Measurements from ENCODE around the gene EPHA3.

EPHA3 gene

GRCh38 chr3:89107461-89108290 lies at the start of gene EPHA3:
Gene EPHA3, plus strand, starts transcription at chr3:89107621. Its CDS starts 128 bp downstream, at chr3:89107749.
- H3K27ac ChIP-seq (ENCODE audit: low read depth, low read length), result peak within 1 kb of the TSS; percentile 36
- H3K9ac ChIP-seq (ENCODE audit: low read length), result peak within 1 kb of the TSS; percentile 24
- peak within 1 kb of the TSS; percentile 85 for H3K4me3 ChIP-seq (ENCODE audit: low read length)
- no peaks in the 10 kb centered on the region for H3K36me3 ChIP-seq (ENCODE audit: control insufficient read depth, insufficient read depth, low read length)
- H3K4me1 ChIP-seq (ENCODE audit: control insufficient read depth, insufficient read depth, low read length), result peaks cover 4% of the 10 kb centered on the region
- H3K27me3 ChIP-seq (ENCODE audit: control insufficient read depth, insufficient read depth, low read length), result no peaks in the 10 kb centered on the region

DNA sequence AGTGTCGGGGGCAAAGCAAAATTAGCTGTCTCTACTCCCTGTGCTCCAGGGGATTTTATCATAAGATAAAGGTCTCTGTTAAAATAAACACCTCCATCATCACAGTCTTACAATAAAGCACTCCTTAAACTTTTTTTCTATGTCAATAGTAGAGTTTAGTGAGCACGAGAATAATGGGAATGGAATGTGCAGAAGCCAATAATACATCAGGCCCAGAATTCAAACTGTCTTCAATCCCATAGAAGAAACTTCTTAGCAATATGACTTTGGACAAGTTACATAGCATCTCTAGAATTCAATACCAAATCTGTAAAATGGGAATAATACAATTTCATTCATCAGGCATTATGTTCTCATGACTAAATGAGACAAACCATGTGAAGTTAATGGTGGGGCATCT lies 49.0 kb upstream of the EPHA3 start:
- H3K27me3 ChIP-seq (ENCODE audit: control insufficient read depth, insufficient read depth, low read length), result no peaks in the 10 kb centered on the region
- no peaks in the 10 kb centered on the region for H3K4me1 ChIP-seq (ENCODE audit: control insufficient read depth, insufficient read depth, low read length)
- no peaks in the 10 kb centered on the region for H3K36me3 ChIP-seq (ENCODE audit: control insufficient read depth, insufficient read depth, low read length)
- no peak overlapping the region for H3K4me3 ChIP-seq (ENCODE audit: low read length)
- H3K9ac ChIP-seq (ENCODE audit: low read length), result no peak overlapping the region
- H3K27ac ChIP-seq (ENCODE audit: low read depth, low read length), result no peak overlapping the region

DNA sequence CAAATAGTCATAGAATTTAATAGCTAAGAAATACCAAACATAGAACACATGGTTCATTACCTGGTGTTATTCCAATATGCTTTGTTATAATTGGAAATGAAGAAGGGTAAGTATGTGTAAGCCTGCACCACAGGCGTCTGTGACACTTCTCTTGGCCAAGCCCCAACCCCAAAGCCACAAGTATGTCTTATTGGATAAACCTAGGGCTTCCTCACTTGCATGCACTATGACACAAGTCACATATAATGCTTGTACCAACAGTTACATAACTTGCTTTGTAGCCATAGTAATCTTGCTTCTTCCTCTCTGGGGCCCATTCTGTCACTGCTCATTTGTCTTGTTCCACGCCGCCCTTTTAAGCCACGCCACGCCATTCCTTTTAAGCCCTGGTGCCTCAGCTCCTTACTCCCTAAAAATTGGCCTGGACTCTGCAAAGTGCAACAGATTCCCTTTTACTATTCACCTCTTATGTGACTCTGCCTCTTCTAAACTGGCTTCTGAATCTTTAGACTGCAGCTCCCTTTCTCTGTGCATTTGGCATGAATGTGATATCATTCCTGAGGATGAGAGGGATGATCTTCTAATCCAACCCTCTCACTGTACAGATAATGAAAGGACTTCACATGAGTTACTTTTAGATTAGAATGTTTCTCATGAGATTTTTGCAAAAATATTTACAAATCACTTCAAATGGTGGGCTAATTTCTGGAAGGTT lies 48.1 kb upstream of the EPHA3 start:
- H3K36me3 ChIP-seq (ENCODE audit: control insufficient read depth, insufficient read depth, low read length), result no peaks in the 10 kb centered on the region
- no peak overlapping the region for H3K9ac ChIP-seq (ENCODE audit: low read length)
- H3K27ac ChIP-seq (ENCODE audit: low read depth, low read length), result no peak overlapping the region
- no peaks in the 10 kb centered on the region for H3K27me3 ChIP-seq (ENCODE audit: control insufficient read depth, insufficient read depth, low read length)
- no peak overlapping the region for H3K4me3 ChIP-seq (ENCODE audit: low read length)
- no peaks in the 10 kb centered on the region for H3K4me1 ChIP-seq (ENCODE audit: control insufficient read depth, insufficient read depth, low read length)

GRCh38 chr3:89061259-89061658 lies 46.2 kb upstream of the EPHA3 start:
- no peaks in the 10 kb centered on the region for H3K4me1 ChIP-seq (ENCODE audit: control insufficient read depth, insufficient read depth, low read length)
- H3K27me3 ChIP-seq (ENCODE audit: control insufficient read depth, insufficient read depth, low read length), result no peaks in the 10 kb centered on the region
- H3K27ac ChIP-seq (ENCODE audit: low read depth, low read length), result no peak overlapping the region
- H3K36me3 ChIP-seq (ENCODE audit: control insufficient read depth, insufficient read depth, low read length), result no peaks in the 10 kb centered on the region
- H3K4me3 ChIP-seq (ENCODE audit: low read length), result no peak overlapping the region
- H3K9ac ChIP-seq (ENCODE audit: low read length), result no peak overlapping the region

DNA sequence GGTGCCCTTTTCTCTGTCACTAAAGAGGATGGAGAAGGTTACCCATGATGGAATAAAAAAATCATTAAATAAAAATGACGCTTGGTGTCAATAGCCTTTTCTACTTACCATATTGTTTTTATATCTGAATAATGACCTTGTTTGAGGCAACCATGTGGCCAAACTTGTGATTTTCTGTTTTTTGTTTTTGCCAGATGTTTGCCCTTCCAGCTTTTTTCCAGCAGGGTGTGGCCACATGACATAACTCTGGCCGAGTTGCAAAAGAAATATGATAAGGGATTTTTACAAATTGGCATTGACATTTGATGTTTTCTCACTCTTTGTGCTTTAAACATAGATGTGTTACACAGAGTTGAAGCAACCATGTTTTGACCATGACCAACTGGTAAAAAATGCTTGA lies 39.7 kb upstream of the EPHA3 start:
- Histone ChIP-seq H3K36me3 (ENCODE audit: control insufficient read depth, insufficient read depth, low read length) (no peaks in the 10 kb centered on the region), H3K4me3 (ENCODE audit: low read length) (no peak overlapping the region), H3K27me3 (ENCODE audit: control insufficient read depth, insufficient read depth, low read length) (no peaks in the 10 kb centered on the region), H3K4me1 (ENCODE audit: control insufficient read depth, insufficient read depth, low read length) (no peaks in the 10 kb centered on the region), H3K9ac (ENCODE audit: low read length) (no peak overlapping the region), H3K27ac (ENCODE audit: low read depth, low read length) (no peak overlapping the region)

DNA sequence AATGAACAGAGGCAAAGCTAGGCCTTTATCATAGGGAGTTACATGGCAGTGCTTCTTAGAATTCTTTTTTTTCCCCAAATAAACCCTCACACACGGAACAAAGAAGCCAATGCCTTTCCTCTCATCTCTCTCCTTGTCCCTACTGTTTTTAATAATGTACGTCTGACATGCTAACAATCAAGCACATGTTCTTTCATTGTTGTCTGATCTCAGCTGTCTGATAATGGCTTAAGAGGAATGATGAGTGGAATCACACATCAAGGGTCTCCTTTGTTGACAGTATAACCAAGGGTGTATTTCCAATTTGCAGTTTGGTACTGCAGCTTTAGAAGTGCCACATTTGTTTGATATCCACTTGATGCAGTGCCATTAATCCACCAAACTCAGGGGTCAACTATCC lies 34.8 kb upstream of the EPHA3 start:
- no peak overlapping the region for H3K4me3 ChIP-seq (ENCODE audit: low read length)
- no peaks in the 10 kb centered on the region for H3K36me3 ChIP-seq (ENCODE audit: control insufficient read depth, insufficient read depth, low read length)
- no peak overlapping the region for H3K9ac ChIP-seq (ENCODE audit: low read length)
- H3K27ac ChIP-seq (ENCODE audit: low read depth, low read length), result no peak overlapping the region
- H3K4me1 ChIP-seq (ENCODE audit: control insufficient read depth, insufficient read depth, low read length), result no peaks in the 10 kb centered on the region
- no peaks in the 10 kb centered on the region for H3K27me3 ChIP-seq (ENCODE audit: control insufficient read depth, insufficient read depth, low read length)

DNA sequence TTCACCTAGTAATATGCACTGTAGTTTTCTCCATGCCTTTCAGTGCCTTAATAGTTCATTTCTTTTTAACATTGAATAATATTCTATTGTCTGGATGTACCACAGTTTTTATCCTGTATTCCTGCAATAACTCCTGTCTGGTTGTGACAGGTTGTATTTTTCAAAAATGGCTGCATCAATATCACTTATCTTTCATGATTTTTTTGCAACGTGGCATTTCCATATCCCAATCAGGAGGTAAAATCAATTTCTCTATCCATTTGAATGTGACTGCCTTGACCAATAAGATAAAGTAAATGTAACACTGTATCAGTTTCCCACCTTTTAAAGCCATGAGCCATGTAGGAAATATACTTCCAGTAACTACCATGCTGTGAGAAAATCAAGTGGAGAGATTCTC lies 27.5 kb upstream of the EPHA3 start:
- Histone ChIP-seq H3K4me3 (ENCODE audit: low read length) (no peak overlapping the region), H3K9ac (ENCODE audit: low read length) (no peak overlapping the region), H3K27ac (ENCODE audit: low read depth, low read length) (no peak overlapping the region), H3K27me3 (ENCODE audit: control insufficient read depth, insufficient read depth, low read length) (no peaks in the 10 kb centered on the region), H3K36me3 (ENCODE audit: control insufficient read depth, insufficient read depth, low read length) (no peaks in the 10 kb centered on the region), H3K4me1 (ENCODE audit: control insufficient read depth, insufficient read depth, low read length) (no peaks in the 10 kb centered on the region)

GRCh38 chr3:89087851-89088250 lies 19.6 kb upstream of the EPHA3 start:
- H3K4me1 ChIP-seq (ENCODE audit: control insufficient read depth, insufficient read depth, low read length), result no peaks in the 10 kb centered on the region
- H3K27me3 ChIP-seq (ENCODE audit: control insufficient read depth, insufficient read depth, low read length), result no peaks in the 10 kb centered on the region
- no peaks in the 10 kb centered on the region for H3K36me3 ChIP-seq (ENCODE audit: control insufficient read depth, insufficient read depth, low read length)
- no peak overlapping the region for H3K4me3 ChIP-seq (ENCODE audit: low read length)
- H3K27ac ChIP-seq (ENCODE audit: low read depth, low read length), result no peak overlapping the region
- no peak overlapping the region for H3K9ac ChIP-seq (ENCODE audit: low read length)

DNA sequence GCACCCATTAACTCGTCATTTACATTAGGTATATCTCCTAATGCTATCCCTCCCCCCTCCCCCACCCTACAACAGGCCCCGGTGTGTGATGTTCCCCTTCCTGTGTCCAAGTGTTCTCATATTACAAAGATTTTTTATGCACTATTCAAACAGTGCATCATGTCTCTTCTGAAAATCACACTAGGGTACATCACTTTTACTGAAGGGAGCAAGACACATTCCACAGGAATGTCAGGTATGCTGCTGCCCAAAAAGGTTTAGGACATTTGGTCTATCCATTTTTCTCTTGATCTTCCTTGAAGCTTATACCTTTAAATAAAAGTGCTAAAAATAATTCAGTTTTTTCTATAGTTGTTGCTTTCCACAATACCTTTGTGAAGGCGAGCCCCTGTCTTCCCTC lies 9.2 kb upstream of the EPHA3 start:
- H3K27me3 ChIP-seq (ENCODE audit: control insufficient read depth, insufficient read depth, low read length), result no peaks in the 10 kb centered on the region
- H3K27ac ChIP-seq (ENCODE audit: low read depth, low read length), result no peak overlapping the region
- no peaks in the 10 kb centered on the region for H3K36me3 ChIP-seq (ENCODE audit: control insufficient read depth, insufficient read depth, low read length)
- H3K4me3 ChIP-seq (ENCODE audit: low read length), result no peak overlapping the region
- no peaks in the 10 kb centered on the region for H3K4me1 ChIP-seq (ENCODE audit: control insufficient read depth, insufficient read depth, low read length)
- H3K9ac ChIP-seq (ENCODE audit: low read length), result no peak overlapping the region

GRCh38 chr3:89098964-89099585 lies 8.3 kb upstream of the EPHA3 start:
- no peaks in the 10 kb centered on the region for H3K36me3 ChIP-seq (ENCODE audit: control insufficient read depth, insufficient read depth, low read length)
- no peaks in the 10 kb centered on the region for H3K4me1 ChIP-seq (ENCODE audit: control insufficient read depth, insufficient read depth, low read length)
- H3K4me3 ChIP-seq (ENCODE audit: low read length), result no peak overlapping the region
- H3K9ac ChIP-seq (ENCODE audit: low read length), result no peak overlapping the region
- no peaks in the 10 kb centered on the region for H3K27me3 ChIP-seq (ENCODE audit: control insufficient read depth, insufficient read depth, low read length)
- H3K27ac ChIP-seq (ENCODE audit: low read depth, low read length), result no peak overlapping the region

GRCh38 chr3:89101251-89101650 lies 6.2 kb upstream of the EPHA3 start:
- H3K4me1 ChIP-seq (ENCODE audit: control insufficient read depth, insufficient read depth, low read length), result no peaks in the 10 kb centered on the region
- H3K27ac ChIP-seq (ENCODE audit: low read depth, low read length), result no peak overlapping the region
- no peak overlapping the region for H3K4me3 ChIP-seq (ENCODE audit: low read length)
- no peaks in the 10 kb centered on the region for H3K27me3 ChIP-seq (ENCODE audit: control insufficient read depth, insufficient read depth, low read length)
- H3K9ac ChIP-seq (ENCODE audit: low read length), result no peak overlapping the region
- no peaks in the 10 kb centered on the region for H3K36me3 ChIP-seq (ENCODE audit: control insufficient read depth, insufficient read depth, low read length)

DNA sequence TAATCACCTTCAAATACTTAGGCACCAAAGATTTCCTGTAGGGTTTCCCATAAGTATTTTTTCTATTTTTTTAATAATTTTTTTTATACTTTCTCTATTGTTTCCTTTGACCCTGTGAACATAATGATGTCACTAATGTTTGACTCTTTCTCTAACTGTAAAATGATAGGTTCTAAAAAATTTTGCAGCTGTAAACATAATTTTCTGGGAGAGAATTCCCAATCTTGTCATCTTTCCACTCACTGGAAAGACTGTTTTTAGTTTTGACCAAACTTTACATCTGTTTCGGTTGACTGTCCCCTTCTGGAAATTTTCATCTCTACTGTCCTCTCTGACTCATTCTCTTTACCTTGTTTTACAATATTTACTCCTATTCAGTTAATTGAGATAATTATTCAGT lies 5.5 kb upstream of the EPHA3 start:
- Histone ChIP-seq H3K9ac (ENCODE audit: low read length) (no peak overlapping the region), H3K4me3 (ENCODE audit: low read length) (no peak overlapping the region), H3K27ac (ENCODE audit: low read depth, low read length) (no peak overlapping the region), H3K4me1 (ENCODE audit: control insufficient read depth, insufficient read depth, low read length) (no peaks in the 10 kb centered on the region), H3K27me3 (ENCODE audit: control insufficient read depth, insufficient read depth, low read length) (no peaks in the 10 kb centered on the region), H3K36me3 (ENCODE audit: control insufficient read depth, insufficient read depth, low read length) (no peaks in the 10 kb centered on the region)

All from rectal smooth muscle tissue (tissue), 1 donor.